ENCODE results near the gene MLYCD. TPM values are rescaled to one million over a fixed set of nuclear protein-coding genes. Genes with fewer than 3 reads are reported as not detected.

MLYCD gene
- polyA plus RNA-seq, 1 experiment, result 2.6 TPM

DNA sequence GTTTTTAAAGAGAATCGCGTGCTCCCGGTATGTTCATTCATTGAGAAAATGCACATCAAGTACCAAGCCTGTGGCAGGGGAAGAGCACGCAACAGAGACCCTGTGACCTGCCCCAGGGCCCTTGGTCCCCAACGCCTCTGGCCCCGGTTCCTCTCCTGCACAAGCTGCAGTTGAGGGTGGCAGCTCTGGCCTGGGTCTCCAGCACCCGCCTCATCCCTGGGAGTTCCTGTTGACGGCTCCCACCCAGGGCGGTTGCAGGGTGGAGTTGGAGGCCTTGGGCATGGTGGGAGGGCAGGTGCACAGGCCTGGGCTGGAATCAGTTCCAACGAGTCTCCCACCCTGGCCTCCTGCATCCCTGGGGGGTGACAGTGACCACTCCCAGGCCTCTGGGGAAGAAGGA, 74.2 kb downstream of the MLYCD start:
- no peak for DNase-seq (ENCODE audit: low read depth)
- TF ChIP-seq, protein P1, sequence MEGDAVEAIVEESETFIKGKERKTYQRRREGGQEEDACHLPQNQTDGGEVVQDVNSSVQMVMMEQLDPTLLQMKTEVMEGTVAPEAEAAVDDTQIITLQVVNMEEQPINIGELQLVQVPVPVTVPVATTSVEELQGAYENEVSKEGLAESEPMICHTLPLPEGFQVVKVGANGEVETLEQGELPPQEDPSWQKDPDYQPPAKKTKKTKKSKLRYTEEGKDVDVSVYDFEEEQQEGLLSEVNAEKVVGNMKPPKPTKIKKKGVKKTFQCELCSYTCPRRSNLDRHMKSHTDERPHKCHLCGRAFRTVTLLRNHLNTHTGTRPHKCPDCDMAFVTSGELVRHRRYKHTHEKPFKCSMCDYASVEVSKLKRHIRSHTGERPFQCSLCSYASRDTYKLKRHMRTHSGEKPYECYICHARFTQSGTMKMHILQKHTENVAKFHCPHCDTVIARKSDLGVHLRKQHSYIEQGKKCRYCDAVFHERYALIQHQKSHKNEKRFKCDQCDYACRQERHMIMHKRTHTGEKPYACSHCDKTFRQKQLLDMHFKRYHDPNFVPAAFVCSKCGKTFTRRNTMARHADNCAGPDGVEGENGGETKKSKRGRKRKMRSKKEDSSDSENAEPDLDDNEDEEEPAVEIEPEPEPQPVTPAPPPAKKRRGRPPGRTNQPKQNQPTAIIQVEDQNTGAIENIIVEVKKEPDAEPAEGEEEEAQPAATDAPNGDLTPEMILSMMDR (IDR thresholded peaks at IDR 0.05; ENCODE audit: insufficient read depth, low read depth, low read length), result no peak
- no peak overlapping the region for H3K4me3 ChIP-seq (ENCODE audit: low read depth, low read length)
- peaks cover 11% of the 10 kb centered on the region for H3K27me3 ChIP-seq (ENCODE audit: control insufficient read depth, insufficient read depth, low read length)
- no peaks in the 10 kb centered on the region for H3K36me3 ChIP-seq (ENCODE audit: control insufficient read depth, insufficient read depth, low read length)
- CTCF ChIA-PET, result no interaction called here
- POLR2A ChIA-PET, result no interaction called here

DNA sequence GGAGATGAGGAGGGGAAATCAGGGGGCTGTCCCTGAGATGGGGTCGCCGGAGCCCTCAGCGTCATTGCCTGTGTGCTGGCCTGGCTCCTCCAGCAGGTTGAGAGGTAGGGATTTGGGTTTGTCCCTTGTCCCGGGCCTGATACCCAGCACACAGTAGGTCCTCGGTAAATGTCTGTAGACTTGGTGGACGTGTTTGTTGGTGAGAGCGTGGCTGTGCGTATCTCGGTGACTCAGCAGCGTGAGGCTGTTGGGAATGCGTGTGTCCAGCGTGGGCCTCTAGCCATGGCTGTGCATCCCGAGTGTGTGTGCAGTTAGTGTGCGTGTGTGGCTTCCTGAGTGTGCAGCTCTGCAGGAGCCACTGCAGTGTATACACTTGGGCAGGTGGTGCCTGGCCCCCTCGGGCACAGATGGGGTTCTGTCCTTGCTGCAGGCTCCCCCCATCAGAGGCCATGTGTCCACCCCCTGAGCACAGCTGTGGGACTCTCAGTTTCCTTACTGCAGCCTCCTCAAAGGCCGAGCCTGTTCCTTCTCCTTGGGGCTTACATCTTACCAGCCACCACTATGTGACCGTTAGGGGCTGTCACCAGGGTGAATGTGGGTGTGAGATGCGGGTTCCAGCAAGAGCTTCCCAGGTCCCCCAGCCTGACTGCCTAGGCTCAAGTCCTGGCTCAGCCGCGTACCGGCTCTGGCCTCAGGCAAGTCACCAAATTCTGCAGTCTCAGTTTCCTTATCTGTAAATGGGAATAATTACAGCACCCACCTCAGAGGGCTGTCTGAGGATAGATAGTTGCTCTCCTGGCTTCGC, 74.9 kb downstream of the MLYCD start:
- no peak overlapping the region for H3K4me3 ChIP-seq (ENCODE audit: low read depth, low read length)
- no peaks in the 10 kb centered on the region for H3K36me3 ChIP-seq (ENCODE audit: control insufficient read depth, insufficient read depth, low read length)
- H3K27me3 ChIP-seq (ENCODE audit: control insufficient read depth, insufficient read depth, low read length), result peaks cover 10% of the 10 kb centered on the region
- DNase-seq (ENCODE audit: low read depth), result no peak
- CTCF ChIA-PET, result interaction anchor here (1.0 kb wide), 1 partner anchor 90 kb away, joined by 3 read pairs; no protein-coding TSS in a partner anchor
- TF ChIP-seq, protein P1 (IDR thresholded peaks at IDR 0.05; ENCODE audit: insufficient read depth, low read depth, low read length), result no peak
- POLR2A ChIA-PET, result no interaction called here

- Histone ChIP-seq H3K27me3 (ENCODE audit: control insufficient read depth, insufficient read depth, low read length) (peaks cover 5% of the 10 kb centered on the region), H3K36me3 (ENCODE audit: control insufficient read depth, insufficient read depth, low read length) (no peaks in the 10 kb centered on the region), H3K4me3 (ENCODE audit: low read depth, low read length) (no peak overlapping the region)
- DNase-seq (ENCODE audit: low read depth), result no peak
- TF ChIP-seq, protein P1 (IDR thresholded peaks at IDR 0.05; ENCODE audit: insufficient read depth, low read depth, low read length), result no peak
- POLR2A ChIA-PET, result no interaction called here
- CTCF ChIA-PET, result interaction anchor here (1.0 kb wide), 1 partner anchor 89 kb away, joined by 3 read pairs; no protein-coding TSS in a partner anchor
Measured at GRCh38 chr16:83974475-83974874, 75.6 kb downstream of the MLYCD start.

DNA sequence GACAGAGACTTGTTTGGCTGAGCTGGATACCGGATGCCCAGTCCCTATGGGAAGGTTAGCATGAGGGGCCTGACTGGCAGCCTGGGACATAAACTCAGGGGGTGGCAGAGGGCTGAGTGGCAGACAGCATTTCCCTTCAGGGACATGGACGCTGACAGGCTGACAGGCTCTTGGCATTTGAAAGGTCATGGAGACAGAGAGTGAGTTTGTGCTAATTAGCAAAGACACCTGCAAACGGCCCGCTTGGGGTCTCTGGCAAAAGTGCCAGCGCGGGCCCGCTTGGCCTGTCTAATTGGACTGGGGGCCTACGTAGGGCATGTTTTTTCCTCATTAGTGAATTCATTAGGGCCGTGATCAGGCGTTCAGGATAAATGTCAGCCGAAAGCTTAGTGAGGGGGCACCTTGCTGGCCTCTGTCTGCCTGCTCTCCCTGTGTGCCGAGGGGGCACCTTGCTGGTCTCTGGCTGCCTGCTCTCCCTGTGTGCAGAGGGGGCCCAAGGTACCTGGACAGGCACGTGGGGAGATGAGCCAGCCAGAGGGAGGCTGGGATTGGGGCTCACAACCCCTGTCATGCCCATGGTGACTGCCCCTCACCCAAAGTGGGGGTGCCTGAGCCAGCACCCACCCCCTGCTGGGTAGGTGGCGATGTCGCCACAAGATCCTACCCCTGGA, 76.8 kb downstream of the MLYCD start:
- TF ChIP-seq, protein P1 (IDR thresholded peaks at IDR 0.05; ENCODE audit: insufficient read depth, low read depth, low read length), result no peak
- Histone ChIP-seq H3K27me3 (ENCODE audit: control insufficient read depth, insufficient read depth, low read length) (no peaks in the 10 kb centered on the region; the same call in 1 of the 2 replicates), H3K36me3 (ENCODE audit: control insufficient read depth, insufficient read depth, low read length) (no peaks in the 10 kb centered on the region), H3K4me3 (ENCODE audit: low read depth, low read length) (no peak overlapping the region)
- DNase-seq (ENCODE audit: low read depth), result no peak
- ChIA-PET POLR2A (no interaction called here), CTCF (no interaction called here)

Other genes starting within 250 kb of the MLYCD start
- 165 and 217 TPM in 2 replicates for gene HSBP1, start 91.1 kb upstream of the MLYCD start, polyA plus RNA-seq (2011; rRNA removed)
- 2.0 and 5.1 TPM in 2 replicates for gene OSGIN1, start 54.1 kb downstream of the MLYCD start, polyA plus RNA-seq (2011; rRNA removed)
- gene NECAB2, start 69.1 kb downstream of the MLYCD start, polyA plus RNA-seq (2011; rRNA removed), result 0.06 and 0.15 TPM in 2 replicates
- gene SLC38A8, start 143.7 kb downstream of the MLYCD start, polyA plus RNA-seq (2011; rRNA removed), result not detected in 2 replicates
- gene MBTPS1, start 217.8 kb downstream of the MLYCD start, polyA plus RNA-seq (2011; rRNA removed), result 72.6 and 89.7 TPM in 2 replicates
- gene HSDL1, start 246.1 kb downstream of the MLYCD start, polyA plus RNA-seq (2011; rRNA removed), result 12.1 and 15.5 TPM in 2 replicates
- not detected in 2 replicates for gene DNAAF1, start 246.2 kb downstream of the MLYCD start, polyA plus RNA-seq (2011; rRNA removed)

All from BJ (cell line).